ENCODE results near the gene ARHGAP15. TPM values are rescaled to one million over a fixed set of nuclear protein-coding genes. Genes with fewer than 3 reads are reported as not detected.

The ARHGAP15 gene
- total and polyA plus RNA-seq, 2 donors (not counting 1 experiment from before 2014, with no cell fraction given): 0.07 TPM; not detected in 1

GRCh38 chr2:143402451-143402850 is 273.2 kb downstream of the ARHGAP15 start:
- Histone ChIP-seq H2AFZ (ENCODE audit: low read length) (no peak overlapping the region), H4K20me1 (ENCODE audit: control insufficient read depth, extremely low read depth, insufficient read depth, low read length) (no peaks in the 10 kb centered on the region), H3K27ac (ENCODE audit: insufficient read depth, low read length) (no peak overlapping the region), H3K4me1 (ENCODE audit: control insufficient read depth, extremely low read depth, insufficient read depth, low read length) (peaks cover 2% of the 10 kb centered on the region), H3K36me3 (ENCODE audit: control insufficient read depth, insufficient read depth, low read length) (no peaks in the 10 kb centered on the region), H3K4me2 (ENCODE audit: extremely low read depth, insufficient read depth, low read length) (no peak overlapping the region), H3K9me3 (ENCODE audit: control insufficient read depth, insufficient read depth, low read depth, low read length) (no peaks in the 10 kb centered on the region), H3K9ac (ENCODE audit: insufficient read depth, low read length) (no peak overlapping the region), H3K79me2 (ENCODE audit: control insufficient read depth, insufficient read depth, low read length) (no peaks in the 10 kb centered on the region), H3K4me3 (replicated peaks in 1 of 4; ENCODE audit: control extremely low read depth in 1 of 4, insufficient read depth in 1 of 4, low read depth in 3 of 4, low read length in 4 of 4) (no peak overlapping the region), H3K27me3 (ENCODE audit: control insufficient read depth, insufficient read depth, low read length) (no peaks in the 10 kb centered on the region)
- TF ChIP-seq CTCF (conservative IDR thresholded peaks at IDR 0.05 in 1 of 2, IDR thresholded peaks at IDR 0.05 in 1 of 2; ENCODE audit: low read depth in 1 of 2, low read length in 2 of 2): no peak
- TF ChIP-seq EZH2 (IDR thresholded peaks at IDR 0.05; ENCODE audit: low read length, missing control alignments): no peak
- no peak for DNase-seq (ENCODE audit: low read depth in 2 of 2)

- Histone ChIP-seq H3K27me3 (ENCODE audit: control insufficient read depth, insufficient read depth, low read length) (no peaks in the 10 kb centered on the region), H3K36me3 (ENCODE audit: control insufficient read depth, insufficient read depth, low read length) (no peaks in the 10 kb centered on the region), H4K20me1 (ENCODE audit: control insufficient read depth, extremely low read depth, insufficient read depth, low read length) (no peaks in the 10 kb centered on the region), H3K27ac (ENCODE audit: insufficient read depth, low read length) (no peak overlapping the region), H3K4me1 (ENCODE audit: control insufficient read depth, extremely low read depth, insufficient read depth, low read length) (no peaks in the 10 kb centered on the region), H3K79me2 (ENCODE audit: control insufficient read depth, insufficient read depth, low read length) (no peaks in the 10 kb centered on the region), H3K4me2 (ENCODE audit: extremely low read depth, insufficient read depth, low read length) (no peak overlapping the region), H3K4me3 (replicated peaks in 1 of 4; ENCODE audit: control extremely low read depth in 1 of 4, insufficient read depth in 1 of 4, low read depth in 3 of 4, low read length in 4 of 4) (no peak overlapping the region), H3K9me3 (ENCODE audit: control insufficient read depth, insufficient read depth, low read depth, low read length) (no peaks in the 10 kb centered on the region), H2AFZ (ENCODE audit: low read length) (no peak overlapping the region), H3K9ac (ENCODE audit: insufficient read depth, low read length) (no peak overlapping the region)
- no peak for DNase-seq (ENCODE audit: low read depth in 2 of 2)
- no peak for TF ChIP-seq EZH2 (IDR thresholded peaks at IDR 0.05; ENCODE audit: low read length, missing control alignments)
- TF ChIP-seq CTCF (conservative IDR thresholded peaks at IDR 0.05 in 1 of 2, IDR thresholded peaks at IDR 0.05 in 1 of 2; ENCODE audit: low read depth in 1 of 2, low read length in 2 of 2): no peak
Measured at GRCh38 chr2:143410082-143410897, 281.1 kb downstream of the ARHGAP15 start.

GRCh38 chr2:143415571-143415970 is 286.4 kb downstream of the ARHGAP15 start:
- no peak for TF ChIP-seq CTCF (conservative IDR thresholded peaks at IDR 0.05 in 1 of 2, IDR thresholded peaks at IDR 0.05 in 1 of 2; ENCODE audit: low read depth in 1 of 2, low read length in 2 of 2)
- no peak for TF ChIP-seq EZH2 (IDR thresholded peaks at IDR 0.05; ENCODE audit: low read length, missing control alignments)
- Histone ChIP-seq H3K4me1 (ENCODE audit: control insufficient read depth, extremely low read depth, insufficient read depth, low read length) (no peaks in the 10 kb centered on the region), H3K4me3 (replicated peaks in 1 of 4; ENCODE audit: control extremely low read depth in 1 of 4, insufficient read depth in 1 of 4, low read depth in 3 of 4, low read length in 4 of 4) (no peak overlapping the region), H4K20me1 (ENCODE audit: control insufficient read depth, extremely low read depth, insufficient read depth, low read length) (no peaks in the 10 kb centered on the region), H2AFZ (ENCODE audit: low read length) (no peak overlapping the region), H3K79me2 (ENCODE audit: control insufficient read depth, insufficient read depth, low read length) (no peaks in the 10 kb centered on the region), H3K27me3 (ENCODE audit: control insufficient read depth, insufficient read depth, low read length) (no peaks in the 10 kb centered on the region), H3K4me2 (ENCODE audit: extremely low read depth, insufficient read depth, low read length) (no peak overlapping the region), H3K9ac (ENCODE audit: insufficient read depth, low read length) (no peak overlapping the region), H3K9me3 (ENCODE audit: control insufficient read depth, insufficient read depth, low read depth, low read length) (no peaks in the 10 kb centered on the region), H3K27ac (ENCODE audit: insufficient read depth, low read length) (no peak overlapping the region), H3K36me3 (ENCODE audit: control insufficient read depth, insufficient read depth, low read length) (no peaks in the 10 kb centered on the region)
- no peak for DNase-seq (ENCODE audit: low read depth in 2 of 2)

All from fibroblast of lung (primary cell).